GM12891 (cell line): ENCODE data around the gene U2SURP.

Source experiments
- PAX5 ChIP-seq: IDR thresholded peaks from 2 replicates; pipeline ENCODE4 v1.6.1; 2011; ENCODE audit warnings: low read length, moderate library complexity, mild to moderate bottlenecking; ENCODE audit not compliant: insufficient read depth, severe bottlenecking
- POLR2A ChIP-seq: IDR thresholded peaks from 2 replicates; pipeline ENCODE4 v1.6.1; 2011; ENCODE audit warnings: low read depth, low read length, control low read depth
- POLR2AphosphoS5 ChIP-seq: IDR thresholded peaks from 2 replicates; pipeline ENCODE4 v1.6.1; 2011; ENCODE audit warnings: low read depth, low read length, control low read depth
- TAF1 ChIP-seq: IDR thresholded peaks from 2 replicates; pipeline ENCODE4 v1.6.1; 2011; ENCODE audit warnings: low read depth, low read length, control low read depth

DNA sequence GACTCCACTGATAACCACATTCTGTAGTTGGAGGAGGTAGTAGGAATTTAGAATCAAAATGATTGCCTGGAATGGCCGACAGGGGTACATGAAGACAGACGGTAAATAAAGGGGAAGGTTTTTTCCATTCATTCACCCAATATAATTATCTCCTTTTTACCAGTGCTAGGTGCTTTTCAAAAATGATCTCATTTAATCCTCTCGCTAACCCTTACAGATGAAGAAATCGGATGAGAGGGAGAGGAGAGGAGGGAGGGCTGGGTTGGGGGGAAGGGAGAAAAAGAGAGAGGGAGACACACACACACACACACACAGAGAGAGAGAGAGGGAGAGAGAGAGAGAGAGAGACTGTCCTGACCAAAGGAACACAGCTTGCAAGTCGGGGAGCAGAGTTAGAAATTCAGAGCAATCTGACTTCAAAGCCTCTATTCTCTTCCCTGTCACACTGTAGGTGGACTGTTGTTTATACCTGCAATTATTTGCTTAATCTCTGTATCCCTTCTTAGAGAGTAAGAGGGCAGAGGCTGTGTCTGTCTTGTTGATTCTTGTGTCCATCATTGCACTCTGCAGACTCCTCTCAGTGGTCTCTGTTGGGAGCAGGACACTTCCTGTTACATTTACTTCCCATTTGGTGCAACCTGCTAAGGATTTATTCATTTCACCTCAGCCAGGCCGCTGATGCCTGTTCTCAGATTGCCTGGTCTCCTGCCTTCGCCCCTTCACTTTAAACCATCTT is 19.2 kb upstream of the U2SURP start:
- TF ChIP-seq POLR2A = no peak
- TF ChIP-seq POLR2AphosphoS5 = no peak
- no peak for TF ChIP-seq TAF1
- no peak for TF ChIP-seq PAX5
